Chondrocyte (in vitro differentiated cells): ENCODE results near the gene FBXO41. TPM values are rescaled to one million over a fixed set of nuclear protein-coding genes. Genes with fewer than 3 reads are reported as not detected.
"Not testable (repeated sequence)": the region's sequence is repeated elsewhere in the genome, so short reads cannot be mapped to it uniquely, and the experiment has no call there.

Source experiments
- DNase-seq: peaks from one replicate; pipeline ENCODE4 v3.0.0; 2021; ENCODE audit warnings: mixed read lengths, low spot score
- H3K27ac Mint-ChIP-seq: one replicate; pipeline ENCODE4 v1.8.0; 2021; ENCODE audit warnings: mild to moderate bottlenecking, moderate library complexity, mixed read lengths; ENCODE audit not compliant: unreplicated experiment
- H3K27me3 Mint-ChIP-seq: 2 replicates; pipeline ENCODE4 v1.8.0; 2021; ENCODE audit warnings: low read depth, mixed read lengths
- H3K36me3 Mint-ChIP-seq: 2 replicates; pipeline ENCODE4 v1.8.0; 2021; ENCODE audit warnings: low read depth, mixed read lengths
- H3K4me1 Mint-ChIP-seq: 2 replicates; pipeline ENCODE4 v1.8.0; 2021; ENCODE audit warnings: low read depth, mild to moderate bottlenecking, mixed read lengths
- H3K4me3 Mint-ChIP-seq: one replicate; pipeline ENCODE4 v1.8.0; 2021; ENCODE audit warnings: mild to moderate bottlenecking, moderate library complexity, mixed read lengths; ENCODE audit not compliant: unreplicated experiment
- H3K9me3 Mint-ChIP-seq: 2 replicates; pipeline ENCODE4 v1.8.0; 2021; ENCODE audit warnings: low read depth, mixed read lengths
- CTCF ChIP-seq: fragments of 200-600 bp; sonication (generic); IDR thresholded peaks from 2 replicates; pipeline ENCODE4 v1.5.0; 2021; ENCODE audit warnings: antibody characterized with exemption, mild to moderate bottlenecking, moderate library complexity
- total RNA-seq: library from RNA; stranded (reverse); gene quantifications from 3 replicates; pipeline ENCODE4 v1.2.1, GENCODE V29; 2021

Gene FBXO41
- total RNA-seq, 1 donor from 2014 or later, result 4.0 TPM

GRCh38 chr2:73264332-73264606 is 20.0 kb downstream of the FBXO41 start:
- H3K36me3 Mint-ChIP-seq, result peaks cover 6% of the 10 kb centered on the region
- peaks cover 5% of the 10 kb centered on the region for H3K4me1 Mint-ChIP-seq
- peaks cover 17% of the 10 kb centered on the region for H3K27me3 Mint-ChIP-seq
- no peak for DNase-seq
- no peaks in the 10 kb centered on the region for H3K9me3 Mint-ChIP-seq
- no peak for TF ChIP-seq CTCF
- H3K27ac Mint-ChIP-seq, result no peak overlapping the region
- H3K4me3 Mint-ChIP-seq, result no peak overlapping the region

- Mint-ChIP-seq H3K36me3 (peaks cover 6% of the 10 kb centered on the region), H3K27me3 (peaks cover 16% of the 10 kb centered on the region), H3K27ac (no peak overlapping the region), H3K4me3 (no peak overlapping the region), H3K9me3 (no peaks in the 10 kb centered on the region), H3K4me1 (peaks cover 4% of the 10 kb centered on the region)
- TF ChIP-seq CTCF, result no peak
- DNase-seq, result no peak
Observed at GRCh38 chr2:73263540-73264331, 20.5 kb downstream of the FBXO41 start.

- not testable (repeated sequence) for H3K4me1 Mint-ChIP-seq, H3K27me3 Mint-ChIP-seq, H3K36me3 Mint-ChIP-seq, H3K9me3 Mint-ChIP-seq, DNase-seq, H3K4me3 Mint-ChIP-seq, H3K27ac Mint-ChIP-seq
Observed at GRCh38 chr2:73262691-73263429, 21.4 kb downstream of the FBXO41 start.

GRCh38 chr2:73262108-73262651 is 22.1 kb downstream of the FBXO41 start:
- no peak overlapping the region for H3K27ac Mint-ChIP-seq
- H3K4me1 Mint-ChIP-seq, result no peaks in the 10 kb centered on the region
- H3K9me3 Mint-ChIP-seq, result no peaks in the 10 kb centered on the region
- H3K27me3 Mint-ChIP-seq, result peaks cover 5% of the 10 kb centered on the region
- peaks cover 2% of the 10 kb centered on the region for H3K36me3 Mint-ChIP-seq
- no peak overlapping the region for H3K4me3 Mint-ChIP-seq
- DNase-seq, result no peak
- TF ChIP-seq CTCF, result no peak

GRCh38 chr2:73260338-73260984 is 23.8 kb downstream of the FBXO41 start:
- Mint-ChIP-seq H3K4me3 (no peak overlapping the region), H3K27ac (no peak overlapping the region), H3K27me3 (no peaks in the 10 kb centered on the region), H3K36me3 (no peaks in the 10 kb centered on the region), H3K9me3 (no peaks in the 10 kb centered on the region), H3K4me1 (no peaks in the 10 kb centered on the region)
- peak; percentile 72 for TF ChIP-seq CTCF
- DNase-seq, result no peak
